SK-N-MC (cell line): ENCODE measurements around the gene ADGRB2.

Experiments
- DNase-seq: peaks from one replicate; pipeline ENCODE4 v3.0.0-alpha.2; 2011; ENCODE audit warnings: low read depth, low spot score
- H3K27ac ChIP-seq: fragments of 200-600 bp; sonication (generic); 2 replicates; pipeline ENCODE4 v1.5.1; 2016; ENCODE audit warnings: mixed run types
- H3K36me3 ChIP-seq: fragments of 200-600 bp; sonication (generic); 2 replicates; pipeline ENCODE4 v1.6.1; 2017; ENCODE audit warnings: antibody characterized with exemption, low read length, mixed read lengths; ENCODE audit not compliant: insufficient read depth
- H3K4me3 ChIP-seq: fragments of 200-600 bp; sonication (generic); 2 replicates; pipeline ENCODE4 v1.5.1; 2016
- H3K9ac ChIP-seq: fragments of 200-600 bp; sonication (generic); 2 replicates; pipeline ENCODE4 v1.8.0; 2017; ENCODE audit warnings: mixed run types, mixed read lengths; ENCODE audit not compliant: insufficient read length
- H3K9me3 ChIP-seq: fragments of 200-600 bp; sonication (generic); 2 replicates; pipeline ENCODE4 v1.6.1; 2017; ENCODE audit warnings: low read depth, mild to moderate bottlenecking, antibody characterized with exemption, low read length, moderate library complexity, mixed read lengths
- EZH2 ChIP-seq: fragments of 200-600 bp; sonication (generic); IDR thresholded peaks from one replicate; pipeline ENCODE4 v1.6.1; 2017; ENCODE audit warnings: antibody characterized with exemption
- FOXP2 ChIP-seq: optimal IDR thresholded peaks from 2 replicates; pipeline ENCODE3; 2011; ENCODE audit warnings: mild to moderate bottlenecking, moderate library complexity; ENCODE audit not compliant: insufficient read depth; ENCODE audit errors: extremely low read length, control extremely low read depth
- POLR2AphosphoS5 ChIP-seq: IDR thresholded peaks from 2 replicates; pipeline ENCODE4 v1.6.1; 2012; ENCODE audit warnings: mild to moderate bottlenecking, low read depth, low read length, borderline replicate concordance

ADGRB2 gene

GRCh38 chr1:31785947-31786290 is 21.8 kb upstream of the ADGRB2 start:
- no peaks in the 10 kb centered on the region for H3K9me3 ChIP-seq
- H3K4me3 ChIP-seq = no peak overlapping the region
- H3K9ac ChIP-seq = no peak overlapping the region
- TF ChIP-seq EZH2 = no peak
- TF ChIP-seq POLR2AphosphoS5 = no peak
- TF ChIP-seq FOXP2 = no peak
- H3K27ac ChIP-seq = no peak overlapping the region
- H3K36me3 ChIP-seq = no peaks in the 10 kb centered on the region
- no peak for DNase-seq

GRCh38 chr1:31785020-31785946 is 21.1 kb upstream of the ADGRB2 start:
- Histone ChIP-seq H3K9me3 (no peaks in the 10 kb centered on the region), H3K9ac (no peak overlapping the region), H3K27ac (no peak overlapping the region), H3K4me3 (no peak overlapping the region), H3K36me3 (no peaks in the 10 kb centered on the region)
- no peak for DNase-seq
- no peak for TF ChIP-seq EZH2
- TF ChIP-seq POLR2AphosphoS5 = no peak
- TF ChIP-seq FOXP2 = no peak

GRCh38 chr1:31784356-31785019 is 20.3 kb upstream of the ADGRB2 start:
- H3K27ac ChIP-seq = no peak overlapping the region
- DNase-seq = no peak
- H3K4me3 ChIP-seq = no peak overlapping the region
- no peak overlapping the region for H3K9ac ChIP-seq
- TF ChIP-seq POLR2AphosphoS5 = no peak
- TF ChIP-seq EZH2 = no peak
- TF ChIP-seq FOXP2 = no peak
- H3K36me3 ChIP-seq = no peaks in the 10 kb centered on the region
- H3K9me3 ChIP-seq = no peaks in the 10 kb centered on the region

DNA sequence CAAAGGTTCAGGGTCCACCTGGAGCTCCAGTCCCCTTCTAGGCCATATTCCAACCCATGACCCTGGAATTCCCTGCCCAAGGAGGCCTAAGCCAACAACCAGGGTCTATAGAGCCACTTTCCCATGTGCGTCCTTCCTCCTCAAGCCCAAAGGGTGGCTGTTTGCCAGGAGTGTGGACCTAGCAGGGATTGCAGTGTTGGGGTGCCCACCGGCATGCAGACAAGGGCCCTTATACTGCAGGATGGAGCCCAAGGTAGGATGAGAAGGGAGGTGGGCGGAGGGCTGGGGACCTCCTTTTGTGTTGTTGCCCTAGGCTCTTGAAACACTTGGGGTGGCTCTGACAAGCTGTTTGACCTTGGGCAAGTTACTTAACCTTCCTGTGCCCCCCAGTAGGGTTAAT is 19.7 kb upstream of the ADGRB2 start:
- TF ChIP-seq FOXP2 = no peak
- no peak for TF ChIP-seq POLR2AphosphoS5
- no peak for TF ChIP-seq EZH2
- DNase-seq = no peak
- no peaks in the 10 kb centered on the region for H3K36me3 ChIP-seq
- no peak overlapping the region for H3K27ac ChIP-seq
- H3K9ac ChIP-seq = no peak overlapping the region
- H3K4me3 ChIP-seq = no peak overlapping the region
- no peaks in the 10 kb centered on the region for H3K9me3 ChIP-seq

GRCh38 chr1:31782421-31783410 is 18.6 kb upstream of the ADGRB2 start:
- Histone ChIP-seq H3K9ac (no peak overlapping the region), H3K9me3 (no peaks in the 10 kb centered on the region), H3K36me3 (no peaks in the 10 kb centered on the region), H3K4me3 (peak overlapping the region; percentile 9; the same call in 1 of the 2 replicates), H3K27ac (peak overlapping the region; percentile 75)
- TF ChIP-seq EZH2 (no peak), FOXP2 (no peak), POLR2AphosphoS5 (no peak)
- no peak for DNase-seq

DNA sequence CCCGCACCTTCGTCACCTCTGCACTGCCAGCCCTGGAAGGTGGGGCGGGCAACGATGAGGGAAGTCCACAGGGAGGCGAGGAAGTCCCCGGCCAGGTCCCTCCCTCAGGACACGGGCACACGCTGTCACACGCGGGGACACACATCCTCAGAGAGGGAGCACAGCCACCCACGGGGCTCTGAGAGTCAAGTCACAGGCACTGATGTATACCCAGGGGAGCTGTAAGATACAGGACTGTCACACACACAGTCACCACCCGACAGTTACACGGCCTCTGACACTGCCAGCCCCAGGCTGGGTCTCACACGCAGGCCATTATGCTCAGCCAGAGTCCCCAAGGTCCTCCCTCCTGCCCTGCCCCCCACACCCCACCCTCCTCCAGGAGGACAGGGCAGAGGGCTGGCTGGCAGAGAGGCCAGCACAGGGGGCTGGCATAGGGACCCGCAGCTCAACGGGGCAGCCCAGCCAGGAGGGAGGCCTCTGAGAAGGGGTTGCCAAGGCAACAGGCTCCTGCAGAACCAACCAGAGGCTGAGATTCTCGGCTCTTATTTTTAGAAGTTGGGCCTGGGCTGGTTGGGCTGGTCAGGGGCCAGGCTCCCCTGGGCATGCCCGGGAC is 17.7 kb upstream of the ADGRB2 start:
- DNase-seq = no peak
- Histone ChIP-seq H3K36me3 (no peaks in the 10 kb centered on the region), H3K9me3 (no peaks in the 10 kb centered on the region), H3K9ac (no peak overlapping the region), H3K27ac (peak overlapping the region; percentile 75; the same call in 1 of the 2 replicates), H3K4me3 (no peak overlapping the region)
- TF ChIP-seq POLR2AphosphoS5 = no peak

DNA sequence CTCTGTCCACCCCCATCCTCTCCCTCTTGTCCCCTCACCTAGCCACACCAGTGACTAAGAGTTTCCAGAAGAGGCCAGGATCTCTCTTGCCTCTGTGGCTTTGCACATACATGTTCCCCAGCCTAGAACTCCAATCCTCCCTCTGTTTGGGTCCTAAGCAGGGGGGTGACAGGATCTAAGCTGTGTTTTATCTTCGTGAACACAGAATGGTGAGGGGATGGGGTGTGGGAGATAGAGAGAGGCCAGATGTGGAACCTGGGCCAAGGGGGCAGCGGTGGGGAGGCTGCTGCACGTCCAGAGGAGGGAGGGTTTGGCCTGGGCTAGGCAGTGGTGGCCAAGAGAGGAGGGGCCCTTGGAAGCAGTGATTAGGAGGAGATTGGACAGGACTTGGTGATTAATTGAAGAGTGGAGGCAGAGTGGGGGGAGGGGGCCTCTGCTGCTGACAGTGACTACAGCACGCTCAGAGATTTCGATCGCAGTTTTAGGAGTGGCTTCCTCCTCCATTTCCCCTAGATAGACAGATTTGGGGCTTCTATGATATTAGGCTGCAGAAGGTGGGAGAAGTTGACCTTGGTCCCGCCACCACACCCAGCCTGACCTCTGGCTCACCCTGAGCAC is 17.1 kb upstream of the ADGRB2 start:
- no peaks in the 10 kb centered on the region for H3K9me3 ChIP-seq
- H3K4me3 ChIP-seq = no peak overlapping the region
- no peak for TF ChIP-seq POLR2AphosphoS5
- TF ChIP-seq EZH2 = no peak
- no peak for TF ChIP-seq FOXP2
- no peak overlapping the region for H3K27ac ChIP-seq
- no peak for DNase-seq
- no peak overlapping the region for H3K9ac ChIP-seq
- no peaks in the 10 kb centered on the region for H3K36me3 ChIP-seq
